ENCODE data around the gene SH3PXD2B. TPM values are rescaled to one million over a fixed set of nuclear protein-coding genes. Genes with fewer than 3 reads are reported as not detected.

Gene SH3PXD2B
- total and polyA plus RNA-seq, 2 experiments from 2014 or later: 15.2 to 19.8 TPM

- H3K27me3 ChIP-seq (replicated peaks; ENCODE audit: insufficient read depth): peaks cover 14% of the 10 kb centered on the region
- no peak for TF ChIP-seq EZH2 (IDR thresholded peaks at IDR 0.05; ENCODE audit: insufficient read depth, poor library complexity, severe bottlenecking)
- no peak for TF ChIP-seq EZH2phosphoT487 (IDR thresholded peaks at IDR 0.05; ENCODE audit: insufficient read depth, low read depth)
- DNase-seq: no peak
- no peaks in the 10 kb centered on the region for H4K20me1 ChIP-seq (ENCODE audit: insufficient read depth)
- no peaks in the 10 kb centered on the region for H3K36me3 ChIP-seq (ENCODE audit: low read depth)
- H3K79me2 ChIP-seq (ENCODE audit: insufficient read depth): no peaks in the 10 kb centered on the region
- no peak overlapping the region for H3K4me2 ChIP-seq (ENCODE audit: unreplicated experiment)
- in situ Hi-C loops (cut with MboI): no loop called here
- H3F3A ChIP-seq (ENCODE audit: insufficient read depth): no peaks in the 10 kb centered on the region
- no peak overlapping the region for H2AFZ ChIP-seq
- H3K27ac ChIP-seq: no peak overlapping the region
- WGBS, 2 experiments (ENCODE audit: low coverage in 1 of 2, low lambda C conversion rate in 2 of 2, missing lambda C conversion rate in 2 of 2): 50 to 62% methylated on average over 2 of the region's 2 CpGs
- no peaks in the 10 kb centered on the region for H3K4me1 ChIP-seq (ENCODE audit: insufficient read depth)
- H3K4me3 ChIP-seq: no peak overlapping the region
- no peaks in the 10 kb centered on the region for H3K9me2 ChIP-seq (ENCODE audit: insufficient read depth)
- no peaks in the 10 kb centered on the region for H3K9me3 ChIP-seq (ENCODE audit: low read depth)
- H3K9ac ChIP-seq: no peak overlapping the region
These were observed 45.0 kb upstream of the SH3PXD2B start for GRCh38 chr5:172499287-172499686.

DNA sequence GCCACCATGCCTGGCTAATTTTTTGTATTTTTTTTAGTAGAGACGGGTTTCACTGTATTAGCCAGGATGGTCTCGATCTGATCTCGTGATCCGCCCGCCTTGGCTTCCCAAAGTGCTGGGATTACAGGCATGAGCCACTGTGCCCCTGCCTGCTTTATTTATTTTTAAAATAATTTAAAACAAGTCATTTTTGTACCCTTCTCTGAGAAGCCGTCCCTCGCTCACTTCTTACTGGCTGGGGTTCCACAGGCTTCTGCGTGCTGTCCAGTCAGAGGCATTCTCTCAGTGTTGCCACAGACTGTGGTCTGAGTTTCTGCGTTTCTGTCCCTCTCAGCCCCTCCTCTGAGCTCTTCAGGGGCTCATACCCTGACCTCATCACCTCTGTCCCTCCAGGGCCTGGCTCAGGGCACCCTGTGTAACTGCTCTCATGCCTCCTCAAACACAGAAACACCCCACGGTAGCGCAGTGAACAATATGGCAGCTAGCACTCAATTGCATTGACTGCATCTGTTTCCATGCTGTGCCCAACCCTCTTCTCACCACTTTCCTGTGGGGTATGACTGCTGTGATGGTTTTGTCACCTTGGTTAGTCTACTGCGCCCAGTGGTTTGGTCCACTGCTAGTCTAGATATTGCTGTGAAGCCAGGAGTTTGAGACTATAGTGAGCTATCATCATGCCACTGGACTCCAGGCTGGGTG lies 44.3 kb upstream of the SH3PXD2B start:
- Histone ChIP-seq H2AFZ (no peak overlapping the region), H3K4me3 (no peak overlapping the region), H3K9me2 (ENCODE audit: insufficient read depth) (no peaks in the 10 kb centered on the region), H3K36me3 (ENCODE audit: low read depth) (no peaks in the 10 kb centered on the region), H3F3A (ENCODE audit: insufficient read depth) (no peaks in the 10 kb centered on the region), H3K79me2 (ENCODE audit: insufficient read depth) (no peaks in the 10 kb centered on the region), H3K4me1 (ENCODE audit: insufficient read depth) (no peaks in the 10 kb centered on the region), H3K27me3 (replicated peaks; ENCODE audit: insufficient read depth) (peaks cover 14% of the 10 kb centered on the region), H3K4me2 (ENCODE audit: unreplicated experiment) (no peak overlapping the region), H3K9ac (no peak overlapping the region), H3K9me3 (ENCODE audit: low read depth) (no peaks in the 10 kb centered on the region), H3K27ac (no peak overlapping the region), H4K20me1 (ENCODE audit: insufficient read depth) (no peaks in the 10 kb centered on the region)
- TF ChIP-seq EZH2 (IDR thresholded peaks at IDR 0.05; ENCODE audit: insufficient read depth, poor library complexity, severe bottlenecking): no peak
- TF ChIP-seq EZH2phosphoT487 (IDR thresholded peaks at IDR 0.05; ENCODE audit: insufficient read depth, low read depth): no peak
- in situ Hi-C loops (cut with MboI): no loop called here
- no peak for DNase-seq
- WGBS, 2 experiments (ENCODE audit: low coverage in 1 of 2, low lambda C conversion rate in 2 of 2, missing lambda C conversion rate in 2 of 2): 84 to 85% methylated on average over 12 of the region's 12 CpGs

DNA sequence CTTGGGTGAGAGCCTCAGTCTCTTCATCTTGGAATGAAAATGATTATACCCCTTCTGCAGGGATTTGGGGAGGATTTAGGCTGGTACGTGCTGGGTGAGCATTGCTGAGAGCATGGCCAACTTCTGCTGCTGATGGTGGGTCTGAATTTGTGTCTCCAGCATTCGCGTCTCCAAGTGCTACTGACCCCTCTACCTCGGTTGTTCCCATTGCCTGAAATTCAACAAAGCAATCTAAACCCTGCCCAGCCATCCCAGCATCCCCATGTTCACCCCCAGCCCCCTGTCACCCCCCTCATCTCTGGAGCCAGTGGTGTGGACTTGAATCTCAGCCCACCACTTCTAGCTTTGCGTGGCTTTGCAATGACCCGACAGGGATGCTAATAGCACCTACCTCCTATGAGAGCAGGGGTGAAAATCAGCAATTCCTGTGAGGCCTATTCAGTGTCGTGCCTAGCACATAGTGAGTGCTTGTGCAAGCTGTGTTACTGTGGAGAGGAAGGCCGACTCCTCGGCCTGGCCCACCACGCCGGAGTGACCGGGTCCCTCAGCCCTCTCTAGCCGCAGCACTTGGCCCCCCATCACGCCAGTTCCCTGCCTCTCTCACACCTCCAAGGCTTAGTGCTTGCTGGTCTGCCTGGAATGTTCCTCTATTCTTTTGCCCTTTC lies 43.4 kb upstream of the SH3PXD2B start:
- peaks cover 14% of the 10 kb centered on the region for H3K27me3 ChIP-seq (replicated peaks; ENCODE audit: insufficient read depth)
- WGBS, 2 experiments (ENCODE audit: low coverage in 1 of 2, low lambda C conversion rate in 2 of 2, missing lambda C conversion rate in 2 of 2): 84 to 86% methylated on average over 13 to 14 of the region's 14 CpGs

DNA sequence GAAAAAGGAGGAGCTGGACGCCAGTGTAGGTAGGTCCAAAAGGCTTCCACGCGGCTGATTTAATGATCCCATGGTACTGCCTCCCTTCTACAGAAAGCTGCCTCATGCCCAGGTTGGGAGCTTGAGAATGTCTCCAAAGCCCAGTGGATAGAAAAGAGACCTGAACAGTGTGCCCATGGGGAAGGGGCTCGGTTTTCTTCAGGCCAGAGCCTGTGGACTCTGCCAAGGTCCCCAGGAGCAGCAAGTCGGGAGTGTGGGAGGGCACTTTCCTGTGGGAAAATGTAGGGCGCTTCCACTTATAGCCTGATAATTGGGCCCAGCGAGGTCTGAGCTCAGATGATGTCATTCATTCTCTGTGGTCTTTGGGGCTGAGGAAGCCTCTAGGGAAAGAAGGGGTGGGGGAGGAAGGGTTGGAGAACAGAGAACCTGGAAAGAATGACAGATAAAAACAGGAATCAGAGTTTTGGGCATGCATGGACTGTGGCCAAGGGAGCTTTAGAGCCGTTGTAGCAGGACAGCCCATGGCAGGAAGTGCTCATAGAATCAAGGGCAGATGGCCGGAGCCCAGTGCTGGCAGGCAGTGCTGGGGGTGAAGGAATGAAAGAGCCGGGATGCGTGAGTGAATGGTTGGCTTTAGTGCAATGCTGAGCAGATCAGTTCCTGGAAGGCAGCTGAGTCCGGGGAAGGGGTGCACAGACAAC lies 42.5 kb upstream of the SH3PXD2B start:
- TF ChIP-seq EZH2phosphoT487 (IDR thresholded peaks at IDR 0.05; ENCODE audit: insufficient read depth, low read depth): no peak
- no peak for TF ChIP-seq EZH2 (IDR thresholded peaks at IDR 0.05; ENCODE audit: insufficient read depth, poor library complexity, severe bottlenecking)
- H2AFZ ChIP-seq: no peak overlapping the region
- H3K27ac ChIP-seq: no peak overlapping the region
- no peaks in the 10 kb centered on the region for H4K20me1 ChIP-seq (ENCODE audit: insufficient read depth)
- no peak overlapping the region for H3K9ac ChIP-seq
- in situ Hi-C loops (cut with MboI): no loop called here
- no peaks in the 10 kb centered on the region for H3K9me2 ChIP-seq (ENCODE audit: insufficient read depth)
- DNase-seq: peak; percentile 52
- H3K36me3 ChIP-seq (ENCODE audit: low read depth): no peaks in the 10 kb centered on the region
- H3K4me2 ChIP-seq (ENCODE audit: unreplicated experiment): no peak overlapping the region
- no peak overlapping the region for H3K4me3 ChIP-seq
- 32 to 37% methylated on average over 12 of the region's 12 CpGs for WGBS, 2 experiments (ENCODE audit: low coverage in 1 of 2, low lambda C conversion rate in 2 of 2, missing lambda C conversion rate in 2 of 2)
- peaks cover 16% of the 10 kb centered on the region for H3K27me3 ChIP-seq (replicated peaks; ENCODE audit: insufficient read depth)
- no peaks in the 10 kb centered on the region for H3K79me2 ChIP-seq (ENCODE audit: insufficient read depth)
- H3K4me1 ChIP-seq (ENCODE audit: insufficient read depth): no peaks in the 10 kb centered on the region
- no peaks in the 10 kb centered on the region for H3K9me3 ChIP-seq (ENCODE audit: low read depth)
- H3F3A ChIP-seq (ENCODE audit: insufficient read depth): no peaks in the 10 kb centered on the region

More for the DNA sequence above, 43.4 kb upstream of the SH3PXD2B start:
- Histone ChIP-seq H3F3A (ENCODE audit: insufficient read depth) (no peaks in the 10 kb centered on the region), H3K4me3 (no peak overlapping the region), H4K20me1 (ENCODE audit: insufficient read depth) (no peaks in the 10 kb centered on the region), H3K4me1 (ENCODE audit: insufficient read depth) (no peaks in the 10 kb centered on the region), H2AFZ (no peak overlapping the region), H3K9ac (no peak overlapping the region), H3K27ac (no peak overlapping the region), H3K36me3 (ENCODE audit: low read depth) (no peaks in the 10 kb centered on the region), H3K9me3 (ENCODE audit: low read depth) (no peaks in the 10 kb centered on the region), H3K4me2 (ENCODE audit: unreplicated experiment) (no peak overlapping the region), H3K79me2 (ENCODE audit: insufficient read depth) (no peaks in the 10 kb centered on the region), H3K9me2 (ENCODE audit: insufficient read depth) (no peaks in the 10 kb centered on the region)
- no peak for TF ChIP-seq EZH2phosphoT487 (IDR thresholded peaks at IDR 0.05; ENCODE audit: insufficient read depth, low read depth)
- no peak for TF ChIP-seq EZH2 (IDR thresholded peaks at IDR 0.05; ENCODE audit: insufficient read depth, poor library complexity, severe bottlenecking)
- in situ Hi-C loops (cut with MboI): no loop called here
- no peak for DNase-seq
